ENCODE data around the gene MSLN.

- TF ChIP-seq, protein P1, sequence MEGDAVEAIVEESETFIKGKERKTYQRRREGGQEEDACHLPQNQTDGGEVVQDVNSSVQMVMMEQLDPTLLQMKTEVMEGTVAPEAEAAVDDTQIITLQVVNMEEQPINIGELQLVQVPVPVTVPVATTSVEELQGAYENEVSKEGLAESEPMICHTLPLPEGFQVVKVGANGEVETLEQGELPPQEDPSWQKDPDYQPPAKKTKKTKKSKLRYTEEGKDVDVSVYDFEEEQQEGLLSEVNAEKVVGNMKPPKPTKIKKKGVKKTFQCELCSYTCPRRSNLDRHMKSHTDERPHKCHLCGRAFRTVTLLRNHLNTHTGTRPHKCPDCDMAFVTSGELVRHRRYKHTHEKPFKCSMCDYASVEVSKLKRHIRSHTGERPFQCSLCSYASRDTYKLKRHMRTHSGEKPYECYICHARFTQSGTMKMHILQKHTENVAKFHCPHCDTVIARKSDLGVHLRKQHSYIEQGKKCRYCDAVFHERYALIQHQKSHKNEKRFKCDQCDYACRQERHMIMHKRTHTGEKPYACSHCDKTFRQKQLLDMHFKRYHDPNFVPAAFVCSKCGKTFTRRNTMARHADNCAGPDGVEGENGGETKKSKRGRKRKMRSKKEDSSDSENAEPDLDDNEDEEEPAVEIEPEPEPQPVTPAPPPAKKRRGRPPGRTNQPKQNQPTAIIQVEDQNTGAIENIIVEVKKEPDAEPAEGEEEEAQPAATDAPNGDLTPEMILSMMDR (conservative IDR thresholded peaks at IDR 0.05; ENCODE audit: low read depth, low read length) = no peak
- TF ChIP-seq EZH2 (IDR thresholded peaks at IDR 0.05; ENCODE audit: borderline replicate concordance, low read depth, low read length, poor library complexity, severe bottlenecking) = no peak
Measured at GRCh38 chr16:791131-791530, 30.6 kb downstream of the MSLN start.

All from A673 (cell line).